GM13976 (cell line): ENCODE results near the gene EDRF1.

Source experiments
- DNase-seq: peaks from one replicate; pipeline ENCODE4 v3.0.0; 2012; ENCODE audit warnings: low spot score
- in situ Hi-C: fragments of 300-500 bp; cut with MboI; formaldehyde crosslinking; loops from one replicate; pipeline ENCODE4 v1.12.0; 2022; ENCODE audit warnings: low sequenced_read_pairs, mixed read lengths, inconsistent platforms; ENCODE audit not compliant: unreplicated experiment
- TF ChIP-seq, protein P1 (sequence below): IDR thresholded peaks from 2 replicates; pipeline ENCODE4 v1.5.1; 2012; ENCODE audit warnings: borderline replicate concordance, mild to moderate bottlenecking; ENCODE audit not compliant: insufficient read depth; ENCODE audit errors: extremely low read depth, missing control alignments, control extremely low read depth

EDRF1 gene

DNA sequence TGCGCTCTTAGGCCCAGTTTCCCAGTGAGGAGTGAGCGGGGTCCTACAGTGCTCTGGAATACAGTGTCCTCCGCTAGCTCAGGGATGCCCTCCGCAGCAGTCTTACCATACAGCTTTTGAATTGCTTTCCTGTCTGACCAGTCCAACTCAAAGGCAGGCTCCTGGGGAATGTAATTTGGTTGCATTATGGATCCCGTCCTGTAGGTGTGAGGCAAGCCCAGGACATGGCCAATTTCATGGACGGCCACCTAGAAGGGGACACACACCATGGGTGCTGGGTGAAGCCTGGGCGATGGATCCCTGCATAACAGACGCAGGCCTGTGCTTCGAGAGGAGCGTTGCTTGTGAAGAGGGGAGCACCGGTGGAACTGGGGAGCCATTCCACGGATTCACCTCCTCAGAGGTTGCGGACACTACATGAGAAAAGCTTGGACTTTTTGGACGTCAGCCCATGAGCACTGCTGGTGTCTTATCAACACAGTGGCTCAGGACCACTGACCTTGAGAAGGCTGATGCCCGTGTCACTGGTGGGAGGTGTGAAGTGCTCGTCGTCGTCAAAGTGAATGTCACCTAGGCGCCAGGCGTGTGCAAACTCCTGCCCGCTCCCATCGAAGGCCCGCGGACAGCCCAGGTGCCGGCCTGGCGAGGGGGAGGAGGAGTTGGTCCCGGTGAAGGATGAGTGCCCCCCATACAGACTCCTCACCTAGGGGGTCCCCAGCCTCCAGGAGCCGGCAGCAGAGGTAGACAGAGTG, 52.8 kb downstream of the EDRF1 start:
- TF ChIP-seq, protein P1, sequence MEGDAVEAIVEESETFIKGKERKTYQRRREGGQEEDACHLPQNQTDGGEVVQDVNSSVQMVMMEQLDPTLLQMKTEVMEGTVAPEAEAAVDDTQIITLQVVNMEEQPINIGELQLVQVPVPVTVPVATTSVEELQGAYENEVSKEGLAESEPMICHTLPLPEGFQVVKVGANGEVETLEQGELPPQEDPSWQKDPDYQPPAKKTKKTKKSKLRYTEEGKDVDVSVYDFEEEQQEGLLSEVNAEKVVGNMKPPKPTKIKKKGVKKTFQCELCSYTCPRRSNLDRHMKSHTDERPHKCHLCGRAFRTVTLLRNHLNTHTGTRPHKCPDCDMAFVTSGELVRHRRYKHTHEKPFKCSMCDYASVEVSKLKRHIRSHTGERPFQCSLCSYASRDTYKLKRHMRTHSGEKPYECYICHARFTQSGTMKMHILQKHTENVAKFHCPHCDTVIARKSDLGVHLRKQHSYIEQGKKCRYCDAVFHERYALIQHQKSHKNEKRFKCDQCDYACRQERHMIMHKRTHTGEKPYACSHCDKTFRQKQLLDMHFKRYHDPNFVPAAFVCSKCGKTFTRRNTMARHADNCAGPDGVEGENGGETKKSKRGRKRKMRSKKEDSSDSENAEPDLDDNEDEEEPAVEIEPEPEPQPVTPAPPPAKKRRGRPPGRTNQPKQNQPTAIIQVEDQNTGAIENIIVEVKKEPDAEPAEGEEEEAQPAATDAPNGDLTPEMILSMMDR, result no peak
- in situ Hi-C loops, result no loop called here
- DNase-seq, result no peak

DNA sequence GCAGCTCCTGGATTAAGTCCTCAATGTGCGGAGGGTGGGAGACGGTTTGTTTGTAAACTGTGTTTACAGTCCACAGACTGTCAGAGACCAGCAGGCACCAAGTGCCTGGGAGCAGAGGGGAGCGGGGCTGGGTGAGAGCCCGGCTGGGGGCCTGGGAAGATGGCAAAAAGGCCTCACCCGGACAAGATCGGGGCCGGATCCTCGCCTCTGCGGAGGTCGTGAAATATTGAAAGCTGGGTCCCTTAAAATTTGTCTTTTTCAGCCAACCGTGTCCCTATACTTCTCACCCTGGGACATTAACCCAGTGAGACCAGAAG, 53.3 kb downstream of the EDRF1 start:
- TF ChIP-seq, protein P1, result no peak
- in situ Hi-C loops, result no loop called here
- DNase-seq, result no peak

DNA sequence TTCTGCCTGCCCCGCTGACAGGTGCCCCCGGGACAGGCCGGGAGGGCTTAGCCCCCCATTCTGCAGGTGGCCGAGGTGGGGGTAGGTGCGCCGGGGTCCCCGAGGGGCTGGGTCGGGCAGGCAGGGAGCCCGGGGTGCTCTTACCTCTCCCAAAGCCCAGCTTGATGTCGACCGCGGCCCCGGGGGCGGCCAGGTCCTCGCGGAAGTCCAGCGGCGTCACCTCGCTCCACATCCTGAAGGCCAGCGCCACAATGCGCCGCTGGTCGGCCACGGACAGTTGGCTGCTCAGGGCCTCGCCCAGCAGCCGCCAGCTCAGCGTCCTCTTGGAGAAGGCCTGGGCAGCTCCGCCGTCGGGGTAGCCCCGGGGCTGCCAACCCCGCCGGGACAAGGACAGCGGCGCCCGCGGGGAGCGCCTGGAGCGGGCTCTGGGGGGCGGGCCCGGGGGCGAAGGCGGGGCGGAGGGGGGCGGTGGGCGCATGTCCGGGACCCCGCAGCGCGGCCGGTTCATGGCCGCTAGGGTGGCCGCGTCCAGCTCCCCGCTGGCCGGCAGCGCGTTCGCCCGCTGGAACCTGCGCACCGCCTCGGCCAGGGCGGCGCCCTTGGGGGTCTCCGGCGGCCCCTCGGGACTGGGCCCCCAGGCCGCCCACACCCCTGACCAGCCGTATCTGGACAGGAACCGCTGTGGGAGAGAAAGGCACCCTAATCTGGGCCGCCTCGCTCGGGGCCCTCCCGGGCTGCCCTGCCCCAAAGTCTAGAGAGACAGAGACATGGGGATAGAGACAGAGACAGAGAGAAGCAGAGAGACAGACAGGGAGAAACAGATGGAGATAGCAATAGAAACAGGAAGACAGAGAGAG, 54.4 kb downstream of the EDRF1 start:
- in situ Hi-C loops, result no loop called here
- DNase-seq, result no peak
- TF ChIP-seq, protein P1, result no peak

DNA sequence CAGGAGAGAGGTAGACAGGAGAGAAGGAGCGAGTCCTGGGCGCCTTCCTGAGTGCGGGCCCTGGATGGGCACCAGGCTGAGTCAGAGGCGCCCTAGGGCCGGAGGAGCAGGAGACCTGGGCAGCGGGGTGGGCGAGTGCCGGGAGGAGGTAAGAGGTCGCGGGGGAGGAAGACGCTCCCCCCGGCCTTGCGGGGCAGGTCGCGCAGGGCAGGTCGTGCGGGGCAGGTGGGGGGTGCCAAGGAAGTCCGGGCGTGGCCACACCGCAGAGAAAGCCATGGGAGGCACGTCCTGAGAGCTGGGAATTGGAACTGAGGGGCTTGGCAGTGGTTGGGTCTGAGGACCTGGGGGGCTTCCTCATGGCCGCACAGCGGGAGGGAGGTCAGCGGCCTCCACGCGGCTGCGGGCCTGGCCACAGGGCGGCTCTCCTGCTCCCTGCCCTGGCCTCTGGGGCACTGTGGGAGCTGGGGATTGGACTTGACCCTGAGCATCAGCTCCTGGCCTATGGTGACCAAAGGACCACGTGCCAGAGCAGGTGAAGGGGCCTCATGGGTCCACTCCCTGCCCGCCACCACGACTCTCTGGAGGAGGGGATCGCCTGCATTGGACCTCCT, 55.2 kb downstream of the EDRF1 start:
- in situ Hi-C loops, result no loop called here
- DNase-seq, result no peak
- TF ChIP-seq, protein P1, result no peak

DNA sequence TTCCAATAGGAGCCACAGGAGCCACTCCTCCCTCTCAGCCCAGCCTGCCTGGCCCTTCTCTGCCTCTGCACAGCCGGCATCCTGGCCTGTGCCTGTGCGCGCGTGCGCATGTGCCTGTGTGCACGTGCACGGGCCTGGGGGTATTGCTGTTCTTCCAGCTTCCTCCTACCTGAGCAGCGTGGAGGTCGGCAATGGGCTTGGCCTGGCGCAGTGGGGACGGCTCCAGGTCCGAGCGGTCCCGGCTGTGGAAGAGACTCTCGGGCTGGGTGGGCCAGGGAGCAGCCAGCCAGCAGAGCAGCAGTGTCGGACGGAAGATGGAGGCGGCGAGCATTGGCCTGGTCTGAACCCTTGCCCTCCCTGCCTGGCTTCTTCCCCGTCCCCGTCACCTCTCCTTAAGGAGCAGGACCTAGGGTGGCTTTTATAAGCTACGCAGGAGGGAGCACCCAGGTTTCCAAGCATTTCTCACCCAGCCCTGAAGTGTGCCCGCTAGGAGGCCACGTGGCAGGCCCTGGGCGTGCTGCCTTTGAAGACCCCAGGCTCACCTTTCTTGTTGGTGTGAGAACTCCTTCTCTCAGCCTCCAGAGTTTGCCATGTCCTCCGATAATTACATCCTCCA, 56.1 kb downstream of the EDRF1 start, which contains the start of gene MMP21:
Gene MMP21, minus strand, starts transcription at position 331 of the 616 bp plus-strand sequence. Its CDS starts 0 bp downstream, at position 331.
- in situ Hi-C loops, result no loop called here
- no peak for DNase-seq
- TF ChIP-seq, protein P1, result no peak

DNA sequence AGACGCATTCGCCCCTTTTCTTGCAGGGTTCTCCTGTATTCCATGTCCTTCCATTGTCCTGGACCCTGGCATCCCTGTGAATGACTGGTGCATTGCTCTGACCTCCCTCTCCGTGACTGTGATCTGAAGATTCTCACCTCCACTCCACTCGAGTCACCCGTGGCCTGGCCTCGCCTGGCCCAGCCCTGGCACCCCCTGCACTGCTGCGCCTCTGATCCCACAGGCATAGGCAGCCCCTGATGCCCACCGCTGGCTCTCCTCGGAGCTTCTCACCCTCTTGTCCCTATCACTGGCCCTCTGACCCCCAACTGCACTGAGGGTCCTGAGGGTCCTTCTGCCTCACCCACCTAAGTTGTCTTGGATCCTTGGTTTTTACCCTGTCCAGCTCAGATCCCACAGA, 58.3 kb downstream of the EDRF1 start:
- in situ Hi-C loops, result no loop called here
- DNase-seq, result no peak

More for the DNA sequence above, 58.3 kb downstream of the EDRF1 start:
- TF ChIP-seq, protein P1, result no peak
